Stimulated activated CD8-positive, alpha-beta memory T cell treated with anti-CD3 and anti-CD28 coated beads, Interleukin-12 subunit alpha, Interleukin-12 subunit beta, amount 100 ng/mL, for 4 hours (primary cell): ENCODE results near the gene VAMP8.
A peak's percentile ranks its signal among the peaks of the same experiment; 100 is the strongest.
"Not testable (repeated sequence)": the region's sequence is repeated elsewhere in the genome, so short reads cannot be mapped to it uniquely, and the experiment has no call there.

Experiments
- DNase-seq: peaks from one replicate; pipeline ENCODE4 v3.0.0-alpha.2; 2020; ENCODE audit warnings: low read depth

Gene VAMP8

GRCh38 chr2:85579266-85579935, 2.0 kb downstream of the VAMP8 start:
- DNase-seq, result no peak

GRCh38 chr2:85580206-85580605, 2.8 kb downstream of the VAMP8 start:
- no peak for DNase-seq

GRCh38 chr2:85582492-85582891, 5.1 kb downstream of the VAMP8 start:
- DNase-seq, result no peak

- DNase-seq, result no peak
Observed at GRCh38 chr2:85583667-85584353, 6.4 kb downstream of the VAMP8 start.

- peak; percentile 32 for DNase-seq
Observed at GRCh38 chr2:85584354-85584856, 7.0 kb downstream of the VAMP8 start, which contains the start of gene VAMP5. Gene VAMP5, plus strand, starts transcription at chr2:85584431. Its CDS starts 60 bp downstream, at chr2:85584491.

GRCh38 chr2:85584857-85585780, 7.7 kb downstream of the VAMP8 start:
- DNase-seq, result peak; percentile 8

GRCh38 chr2:85585781-85586105, 8.4 kb downstream of the VAMP8 start:
- no peak for DNase-seq

- no peak for DNase-seq
Observed at GRCh38 chr2:85588236-85588635, 10.8 kb downstream of the VAMP8 start.

GRCh38 chr2:85588645-85589044, 11.3 kb downstream of the VAMP8 start:
- DNase-seq, result no peak

- no peak for DNase-seq
Observed at GRCh38 chr2:85589181-85589580, 11.8 kb downstream of the VAMP8 start.

GRCh38 chr2:85589982-85590791, 12.8 kb downstream of the VAMP8 start:
- DNase-seq, result no peak

GRCh38 chr2:85590950-85591349, 13.6 kb downstream of the VAMP8 start:
- no peak for DNase-seq

- DNase-seq, result no peak
Observed at GRCh38 chr2:85591563-85591962, 14.2 kb downstream of the VAMP8 start.

GRCh38 chr2:85592299-85592698, 14.9 kb downstream of the VAMP8 start:
- DNase-seq, result not testable (repeated sequence)

GRCh38 chr2:85593023-85593422, 15.6 kb downstream of the VAMP8 start:
- no peak for DNase-seq

- DNase-seq, result no peak
Observed at GRCh38 chr2:85594715-85595300, 17.4 kb downstream of the VAMP8 start.

GRCh38 chr2:85595301-85596025, 18.1 kb downstream of the VAMP8 start, which contains the start of gene RNF181:
Gene RNF181, plus strand, starts transcription at chr2:85595745. Its CDS starts 19 bp downstream, at chr2:85595764.
- peak; percentile 75 for DNase-seq

- DNase-seq, result no peak
Observed at GRCh38 chr2:85596026-85596333, 18.6 kb downstream of the VAMP8 start.

- no peak for DNase-seq
Observed at GRCh38 chr2:85596486-85597143, 19.2 kb downstream of the VAMP8 start.

- DNase-seq, result no peak
Observed at GRCh38 chr2:85597241-85597640, 19.9 kb downstream of the VAMP8 start.
